NCI-H2107 treated with DMSO at 0.1 percent for 48 hours (cell line): Measurements from ENCODE around the gene CTDSPL2.
"Not testable (repeated sequence)": the region's sequence is repeated elsewhere in the genome, so short reads cannot be mapped to it uniquely, and the experiment has no call there.

Source experiments
- DNase-seq: peaks from one replicate; lab custom pipeline; 2025; ENCODE audit not compliant: unreplicated experiment; lab: John Stamatoyannopoulos, UW

CTDSPL2 gene

GRCh38 chr15:44426975-44427755 lies at the start of gene CTDSPL2:
TSS of gene CTDSPL2 (plus strand) at chr15:44427629. CDS start at chr15:44459015, 31,386 bp downstream.
- DNase-seq = peak; percentile 88

- no peak for DNase-seq
These were observed 46.2 kb upstream of the CTDSPL2 start for GRCh38 chr15:44381236-44381635.

- DNase-seq = no peak
These were observed 42.0 kb upstream of the CTDSPL2 start for GRCh38 chr15:44385344-44385942.

GRCh38 chr15:44394062-44394461 lies 33.4 kb upstream of the CTDSPL2 start:
- DNase-seq = no peak

GRCh38 chr15:44394562-44394961 lies 32.9 kb upstream of the CTDSPL2 start:
- DNase-seq = no peak

- DNase-seq = no peak
These were observed 29.6 kb upstream of the CTDSPL2 start for GRCh38 chr15:44397869-44398268.

GRCh38 chr15:44414001-44414400 lies 13.4 kb upstream of the CTDSPL2 start:
- no peak for DNase-seq

GRCh38 chr15:44427756-44428724 lies 611 bp downstream of the CTDSPL2 start:
- DNase-seq = peak; percentile 31

GRCh38 chr15:44435893-44436667 lies 8.7 kb downstream of the CTDSPL2 start:
- no peak for DNase-seq

- no peak for DNase-seq
These were observed 11.0 kb downstream of the CTDSPL2 start for GRCh38 chr15:44438402-44438801.

- no peak for DNase-seq
These were observed 13.7 kb downstream of the CTDSPL2 start for GRCh38 chr15:44441095-44441501.

- DNase-seq = no peak
These were observed 16.1 kb downstream of the CTDSPL2 start for GRCh38 chr15:44443515-44443914.

GRCh38 chr15:44447772-44448376 lies 20.4 kb downstream of the CTDSPL2 start:
- no peak for DNase-seq

- no peak for DNase-seq
These were observed 22.7 kb downstream of the CTDSPL2 start for GRCh38 chr15:44450172-44450571.

GRCh38 chr15:44453578-44454283 lies 26.3 kb downstream of the CTDSPL2 start:
- DNase-seq = not testable (repeated sequence)

- DNase-seq = no peak
These were observed 31.0 kb downstream of the CTDSPL2 start for GRCh38 chr15:44458429-44458828.

GRCh38 chr15:44468709-44469385 lies 41.4 kb downstream of the CTDSPL2 start:
- no peak for DNase-seq

GRCh38 chr15:44471885-44472455 lies 44.5 kb downstream of the CTDSPL2 start:
- DNase-seq = no peak

- no peak for DNase-seq
These were observed 51.9 kb downstream of the CTDSPL2 start for GRCh38 chr15:44479343-44479742.
